Measurements from ENCODE around the gene CCDC88C.
"Not testable (repeated sequence)": the region's sequence is repeated elsewhere in the genome, so short reads cannot be mapped to it uniquely, and the experiment has no call there.

Gene CCDC88C

GRCh38 chr14:91410771-91411536 lies 6.7 kb downstream of the CCDC88C start:
- no peak for TF ChIP-seq CTCF (IDR thresholded peaks at IDR 0.05)
- Histone ChIP-seq H3K27ac (no peak overlapping the region), H3K4me3 (no peak overlapping the region)
- DNase-seq (ENCODE audit: low spot score), result no peak

DNA sequence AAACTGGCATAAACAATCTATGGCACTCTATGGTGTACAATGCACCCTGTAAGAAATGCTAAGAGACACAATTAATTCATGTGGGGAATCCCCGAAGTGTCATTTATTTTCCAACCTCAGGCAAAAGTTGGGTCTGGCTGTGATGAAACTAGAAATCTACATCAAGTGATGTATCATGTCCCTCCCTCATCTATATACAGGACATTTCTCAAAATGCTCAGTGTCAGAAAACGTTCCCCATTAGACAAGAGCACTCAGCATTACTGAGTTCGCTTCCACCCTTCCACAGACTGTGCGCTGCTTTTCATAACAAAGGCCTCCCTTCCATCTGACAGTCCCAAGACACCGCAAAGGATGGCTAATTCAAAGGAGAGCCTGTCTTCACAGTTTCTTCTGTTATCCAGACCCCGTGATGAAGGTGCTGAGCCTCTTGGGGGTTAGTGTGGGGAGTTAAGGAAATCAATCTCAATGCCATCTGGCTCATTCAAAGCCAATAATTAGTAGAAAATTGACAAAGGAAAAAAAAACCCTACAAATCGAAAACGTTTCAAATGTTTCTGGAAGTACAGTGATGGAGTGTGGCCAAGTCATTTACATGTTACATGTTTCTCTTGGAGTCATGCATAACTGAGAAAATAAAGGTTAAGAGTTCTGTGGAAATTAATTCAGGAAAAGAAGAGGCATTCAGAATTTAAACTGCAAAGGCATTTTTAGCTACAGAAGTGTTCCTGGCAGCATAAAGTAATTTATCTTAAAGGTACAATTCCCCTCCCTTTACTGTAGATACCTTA lies 7.5 kb downstream of the CCDC88C start:
- TF ChIP-seq CTCF (IDR thresholded peaks at IDR 0.05), result no peak
- no peak for DNase-seq (ENCODE audit: low spot score)
- Histone ChIP-seq H3K27ac (no peak overlapping the region), H3K4me3 (no peak overlapping the region)

- not testable (repeated sequence) for H3K27ac ChIP-seq; H3K4me3 ChIP-seq; DNase-seq (ENCODE audit: low spot score)
These were observed 8.4 kb downstream of the CCDC88C start for GRCh38 chr14:91409240-91409639.

GRCh38 chr14:91406982-91407381 lies 10.6 kb downstream of the CCDC88C start:
- no peak for TF ChIP-seq CTCF (IDR thresholded peaks at IDR 0.05)
- no peak overlapping the region for H3K4me3 ChIP-seq
- no peak for DNase-seq (ENCODE audit: low spot score)
- no peak overlapping the region for H3K27ac ChIP-seq

DNA sequence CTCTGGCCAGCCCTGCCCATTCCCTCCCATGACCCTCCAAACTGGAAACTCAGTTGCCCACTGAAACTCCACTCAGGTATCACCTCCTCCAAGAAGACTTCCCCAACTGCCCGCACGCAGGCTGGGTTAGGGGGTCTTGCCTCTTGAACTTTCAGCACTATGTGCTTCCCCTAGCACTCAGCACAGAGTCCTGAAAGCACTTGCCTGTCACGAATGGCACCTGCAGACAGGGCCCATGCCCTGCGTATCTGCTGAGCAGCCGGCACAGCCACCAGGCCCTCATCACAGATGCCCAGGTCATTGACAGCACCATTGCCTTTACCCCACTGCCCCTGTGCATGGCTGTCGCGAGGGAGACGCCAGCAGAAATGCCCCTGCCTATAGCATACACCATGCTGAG lies 11.2 kb downstream of the CCDC88C start:
- no peak for DNase-seq (ENCODE audit: low spot score)
- no peak for TF ChIP-seq CTCF (IDR thresholded peaks at IDR 0.05)
- H3K27ac ChIP-seq, result no peak overlapping the region
- H3K4me3 ChIP-seq, result no peak overlapping the region

GRCh38 chr14:91405724-91406435 lies 11.7 kb downstream of the CCDC88C start:
- no peak for DNase-seq (ENCODE audit: low spot score)
- no peak overlapping the region for H3K4me3 ChIP-seq
- no peak overlapping the region for H3K27ac ChIP-seq
- TF ChIP-seq CTCF (IDR thresholded peaks at IDR 0.05), result no peak

GRCh38 chr14:91405241-91405721 lies 12.3 kb downstream of the CCDC88C start:
- no peak for DNase-seq (ENCODE audit: low spot score)
- Histone ChIP-seq H3K4me3 (no peak overlapping the region), H3K27ac (no peak overlapping the region)
- no peak for TF ChIP-seq CTCF (IDR thresholded peaks at IDR 0.05)
